Stimulated activated CD4-positive, alpha-beta T cell treated with anti-CD3 and anti-CD28 coated beads, TNF-alpha, amount 100 ng/mL, for 1 hour (primary cell): ENCODE measurements around the gene HCCS.
A peak's percentile ranks its signal among the peaks of the same experiment; 100 is the strongest.

Source experiments
- DNase-seq, 3 donors: peaks; one replicate each; pipeline ENCODE4 v3.0.0-alpha.2; 2020; ENCODE audit warnings: low read depth in 3 of 3, low spot score in 1 of 3

The HCCS gene

DNA sequence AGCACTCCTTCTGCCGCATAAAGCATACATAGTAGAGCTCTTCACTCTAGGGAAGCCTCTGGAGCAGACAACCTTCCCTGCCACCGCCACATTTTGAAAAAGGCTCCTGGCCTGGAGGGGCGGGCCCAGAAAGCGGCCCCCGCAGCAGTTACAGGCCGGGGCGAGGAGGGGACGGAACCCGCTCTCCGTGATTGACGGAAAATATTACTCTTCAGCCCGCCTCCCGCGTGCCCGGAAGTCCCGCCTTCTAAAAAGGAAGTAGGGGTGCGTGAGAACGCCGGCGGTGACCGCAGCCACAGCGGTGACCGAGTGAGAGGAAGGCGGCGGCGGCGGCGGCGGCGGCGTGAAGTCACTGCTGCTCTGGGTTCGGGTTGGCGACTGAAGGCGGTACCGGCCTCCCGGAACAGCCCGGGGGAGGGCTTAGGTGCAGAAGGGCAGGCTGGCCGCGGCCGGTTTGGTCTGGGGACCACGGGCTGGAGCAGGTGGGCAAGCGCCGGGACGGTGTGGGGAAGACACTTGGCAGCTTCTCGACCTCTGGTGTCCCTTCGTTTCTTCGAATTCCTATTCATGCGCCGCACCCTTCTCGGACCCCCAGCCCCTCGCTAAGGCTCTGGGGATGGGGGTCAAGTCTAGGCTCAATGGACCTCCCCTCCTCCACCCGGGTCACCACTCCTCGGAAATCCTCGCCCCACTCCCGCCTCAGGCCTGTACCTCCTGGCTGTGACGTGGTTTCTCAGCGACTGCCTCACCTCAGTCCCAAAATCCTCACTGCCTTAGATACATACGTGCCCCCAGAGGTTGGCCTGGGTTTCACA, at the start of gene HCCS:
Gene HCCS, plus strand, starts transcription at position 296 of the 815 bp plus-strand sequence. CDS start 729 bp downstream, outside the sequence.
- DNase-seq: peak; percentile 63 to 66 (median 66)

GRCh38 chrX:11064276-11064675, 46.9 kb upstream of the HCCS start:
- DNase-seq: no peak

- DNase-seq: no peak
Observed at GRCh38 chrX:11064851-11065600, 46.1 kb upstream of the HCCS start.

GRCh38 chrX:11066812-11067211, 44.3 kb upstream of the HCCS start:
- no peak for DNase-seq

- no peak for DNase-seq
Observed at GRCh38 chrX:11073381-11073780, 37.8 kb upstream of the HCCS start.

- DNase-seq: no peak
Observed at GRCh38 chrX:11080741-11081305, 30.3 kb upstream of the HCCS start.

- DNase-seq: no peak
Observed at GRCh38 chrX:11081511-11081910, 29.6 kb upstream of the HCCS start.

DNA sequence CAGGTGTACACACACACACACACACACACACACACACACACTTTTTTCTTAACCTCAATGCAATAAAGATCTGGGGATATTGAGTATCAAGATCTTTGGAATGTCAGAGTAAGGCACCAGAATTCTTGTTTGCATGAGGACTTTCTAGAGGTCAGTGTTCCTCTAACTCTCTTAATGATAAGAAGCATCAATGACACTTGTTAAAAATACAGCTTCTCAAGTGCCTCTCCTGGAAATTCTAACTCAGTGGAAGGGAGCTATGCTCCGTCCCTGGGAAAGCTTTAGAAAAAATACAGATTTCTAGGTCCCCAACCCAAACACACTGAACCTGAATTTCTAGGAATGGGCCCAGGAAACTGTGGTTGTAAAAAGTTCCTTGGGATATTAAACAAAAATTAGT, 25.8 kb upstream of the HCCS start:
- no peak for DNase-seq

DNA sequence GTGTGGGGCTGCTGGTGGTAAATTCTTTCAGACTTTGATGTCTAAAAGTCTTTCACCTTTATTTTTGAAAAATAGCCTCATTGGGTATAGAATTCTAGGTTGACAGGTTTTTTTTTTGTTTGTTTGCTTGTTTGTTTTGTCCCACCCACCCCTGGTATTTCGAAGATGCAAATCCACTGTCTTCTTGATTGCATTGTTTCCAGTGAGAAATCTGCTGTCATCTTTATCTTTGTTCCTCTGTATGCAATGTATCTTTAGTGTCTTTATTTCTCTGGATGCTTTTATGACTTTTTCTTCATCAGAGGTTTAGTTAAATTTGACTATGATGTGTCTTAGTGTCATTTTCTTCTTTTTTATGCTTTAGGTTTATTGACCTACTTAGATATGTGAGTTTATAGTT, 21.3 kb upstream of the HCCS start:
- DNase-seq: no peak

GRCh38 chrX:11097933-11098332, 13.2 kb upstream of the HCCS start:
- DNase-seq: no peak

DNA sequence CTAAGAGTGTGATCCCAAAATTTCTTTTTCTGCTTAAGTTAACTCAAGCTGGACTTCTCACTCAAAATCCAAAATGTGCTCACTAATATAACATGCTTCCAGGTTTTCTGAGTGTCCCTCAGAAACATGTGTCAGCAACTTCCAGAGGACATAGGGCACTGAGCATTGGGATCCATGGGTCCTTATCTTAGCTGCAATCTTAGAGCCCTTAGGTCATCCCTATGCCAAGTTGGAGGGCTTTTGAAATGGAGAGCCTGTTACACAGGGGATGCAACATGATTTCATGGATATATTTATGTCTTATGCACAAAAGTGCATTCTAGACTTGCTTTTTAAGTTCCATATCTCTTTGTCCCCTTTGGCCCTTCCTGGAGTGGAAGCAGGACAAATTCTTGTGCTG, 11.7 kb upstream of the HCCS start:
- no peak for DNase-seq

GRCh38 chrX:11100281-11101035, 10.7 kb upstream of the HCCS start:
- no peak for DNase-seq

DNA sequence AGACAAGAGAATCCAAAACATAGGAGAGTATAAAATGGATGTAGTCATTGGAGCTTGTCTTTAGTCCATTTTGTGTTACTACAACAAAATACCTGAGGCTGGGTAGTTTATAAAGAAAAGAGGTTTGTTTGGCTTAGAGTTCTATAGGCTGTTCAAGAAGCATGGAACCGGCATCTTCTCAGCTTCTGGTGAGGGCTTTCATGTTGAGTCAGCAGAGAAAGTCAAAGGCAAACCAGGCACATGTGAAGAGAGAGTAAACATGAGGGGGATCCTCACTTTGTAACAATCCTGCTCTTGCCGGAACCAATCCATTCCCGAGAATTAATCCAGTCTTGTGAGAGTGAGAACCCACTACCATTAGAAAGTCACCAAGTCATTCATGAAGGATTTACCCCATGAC, 8.1 kb upstream of the HCCS start:
- DNase-seq: no peak

GRCh38 chrX:11103751-11104150, 7.4 kb upstream of the HCCS start:
- DNase-seq: no peak

- no peak for DNase-seq
Observed at GRCh38 chrX:11105080-11105479, 6.1 kb upstream of the HCCS start.

DNA sequence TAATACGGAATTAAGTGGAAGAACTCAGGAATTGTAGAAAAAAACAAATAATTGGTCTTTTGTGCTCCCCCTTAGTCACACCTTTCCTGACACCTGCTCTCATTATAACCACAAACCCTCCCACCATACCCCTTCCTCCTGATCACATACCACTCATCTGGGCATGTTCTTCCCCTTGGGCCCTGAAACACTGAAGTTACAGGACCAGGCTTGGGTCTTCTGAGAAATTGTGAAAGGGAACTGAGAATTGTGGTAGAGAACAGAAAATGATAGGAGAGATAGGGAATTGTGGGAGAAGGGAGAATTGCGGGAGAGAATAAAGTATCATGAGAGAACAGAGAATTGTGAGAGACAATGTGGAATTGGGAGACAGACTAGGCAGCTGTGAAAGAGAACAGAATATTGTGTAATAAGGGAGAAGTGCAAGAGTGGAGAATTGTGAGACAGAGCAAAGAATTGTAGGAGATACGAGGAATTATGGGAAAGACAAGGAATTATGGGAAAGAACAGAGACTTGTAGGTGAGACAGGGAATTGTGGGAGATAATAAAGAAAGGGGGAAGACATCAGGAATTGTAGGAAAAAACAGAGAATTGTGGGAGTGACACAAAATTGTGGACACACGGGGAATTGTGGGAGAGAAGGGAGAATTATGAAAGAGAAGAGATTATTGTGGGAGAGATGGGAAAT, 2.7 kb upstream of the HCCS start:
- DNase-seq: no peak

DNA sequence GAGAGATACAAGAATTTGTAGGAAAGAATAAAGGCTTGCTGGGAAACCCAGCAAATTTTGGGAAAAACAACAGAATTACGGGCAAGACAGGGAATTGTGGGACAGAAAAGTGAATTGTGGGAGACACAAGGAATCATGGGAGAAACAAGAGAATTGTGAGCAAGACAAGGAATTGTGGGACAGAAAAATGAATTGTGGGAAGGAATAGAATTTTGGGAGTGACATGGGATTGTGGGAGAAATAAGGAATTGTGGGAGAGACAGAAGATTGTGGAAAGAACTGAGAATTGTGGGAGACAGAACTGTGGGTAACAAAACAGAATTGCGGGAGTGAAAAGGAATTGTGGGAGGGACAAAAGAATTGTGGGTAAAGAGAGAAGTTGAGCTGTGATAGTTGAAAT, 1.2 kb upstream of the HCCS start:
- no peak for DNase-seq

- no peak for DNase-seq
Observed at GRCh38 chrX:11111947-11112346, 815 bp downstream of the HCCS start.

DNA sequence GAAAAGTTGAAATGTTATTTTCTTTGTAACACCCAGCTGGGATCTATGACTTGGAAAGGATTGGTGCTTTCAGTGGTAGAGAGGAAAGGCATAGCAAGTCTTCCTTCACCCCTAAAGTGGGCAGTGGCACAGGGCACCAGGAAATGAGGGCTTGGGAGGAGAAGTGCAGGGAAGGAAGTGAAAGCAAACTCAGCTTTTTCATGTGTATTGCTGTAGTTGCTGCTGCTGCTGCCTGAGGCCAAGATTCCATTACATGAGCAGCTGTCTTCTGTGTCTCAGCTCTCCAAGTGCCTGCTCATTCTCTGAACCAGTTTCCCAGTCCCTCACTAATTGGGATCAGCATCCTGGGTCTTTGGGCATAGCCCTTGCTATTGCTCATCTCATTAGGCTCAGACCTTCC, 2.6 kb downstream of the HCCS start:
- DNase-seq: no peak

- no peak for DNase-seq
Observed at GRCh38 chrX:11117745-11118144, 6.6 kb downstream of the HCCS start.
